Measurements from ENCODE around the gene MCF2L.
A peak's percentile ranks its signal among the peaks of the same experiment; 100 is the strongest.

MCF2L gene

GRCh38 chr13:112943309-112944125, 25.5 kb upstream of the MCF2L start:
- peak; percentile 21 to 26 for DNase-seq

- no peak for DNase-seq
Measured at GRCh38 chr13:112947796-112948195, 21.2 kb upstream of the MCF2L start.

- DNase-seq, result no peak
Measured at GRCh38 chr13:112951674-112952371, 17.2 kb upstream of the MCF2L start.

- DNase-seq, result no peak
Measured at GRCh38 chr13:112952759-112953551, 16.1 kb upstream of the MCF2L start.

- DNase-seq, result no peak
Measured at GRCh38 chr13:112953591-112954487, 15.2 kb upstream of the MCF2L start.

- no peak for DNase-seq
Measured at GRCh38 chr13:112954488-112955270, 14.3 kb upstream of the MCF2L start.

GRCh38 chr13:112955271-112955937, 13.6 kb upstream of the MCF2L start:
- DNase-seq, result no peak

GRCh38 chr13:112955956-112956355, 13.1 kb upstream of the MCF2L start:
- no peak for DNase-seq

GRCh38 chr13:112956571-112957294, 12.3 kb upstream of the MCF2L start:
- no peak for DNase-seq

GRCh38 chr13:112957295-112957677, 11.7 kb upstream of the MCF2L start:
- DNase-seq, result no peak

GRCh38 chr13:112958127-112958989, 10.7 kb upstream of the MCF2L start:
- DNase-seq, result no peak

GRCh38 chr13:112959206-112959605, 9.8 kb upstream of the MCF2L start:
- DNase-seq, result no peak

GRCh38 chr13:112959701-112960542, 9.1 kb upstream of the MCF2L start:
- DNase-seq, result no peak

- no peak for DNase-seq
Measured at GRCh38 chr13:112960706-112961105, 8.3 kb upstream of the MCF2L start.

- DNase-seq, result no peak
Measured at GRCh38 chr13:112961457-112962369, 7.3 kb upstream of the MCF2L start.

- no peak for DNase-seq
Measured at GRCh38 chr13:112962396-112962795, 6.6 kb upstream of the MCF2L start.
